GM21423 (cell line): Measurements from ENCODE around the gene PSMB8.
A peak's percentile ranks its signal among the peaks of the same experiment; 100 is the strongest.

Experiments used
- ATAC-seq: cut with Tn5 transposase; IDR thresholded peaks from one replicate; pipeline ENCODE4 v1.9.1; 2021; ENCODE audit warnings: mild to moderate bottlenecking, moderate library complexity; ENCODE audit not compliant: unreplicated experiment

Gene PSMB8

DNA sequence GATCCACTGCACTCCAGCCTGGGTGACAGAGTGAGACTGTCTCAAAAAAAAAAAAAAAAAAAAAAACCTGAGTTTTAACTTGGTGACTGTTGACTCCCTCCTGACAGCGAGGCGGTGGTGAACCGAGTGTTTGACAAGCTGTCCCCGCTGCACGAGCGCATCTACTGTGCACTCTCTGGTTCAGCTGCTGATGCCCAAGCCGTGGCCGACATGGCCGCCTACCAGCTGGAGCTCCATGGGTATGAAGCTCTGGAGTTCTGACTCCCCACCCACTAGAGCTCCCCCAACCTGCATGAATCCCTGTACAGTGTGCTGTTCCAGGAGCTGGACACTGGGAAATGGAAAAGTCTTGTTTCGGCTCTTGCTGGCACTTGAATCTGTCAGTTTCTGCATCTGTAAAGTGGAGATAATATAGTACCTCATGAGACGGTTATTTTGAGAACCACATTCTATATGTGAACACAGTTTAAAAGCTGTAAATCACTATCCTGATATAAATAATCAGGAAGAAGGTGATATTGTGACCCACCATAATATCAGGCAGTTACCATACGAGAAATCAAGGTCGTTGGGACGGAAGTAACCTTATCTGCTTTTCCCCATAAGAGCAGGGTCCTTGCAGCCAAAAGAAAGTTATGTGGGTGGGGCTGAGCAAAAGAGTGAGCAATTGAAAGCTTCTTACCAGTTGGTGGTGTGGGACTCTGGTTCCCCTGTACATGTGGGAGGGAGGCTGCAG, 13.5 kb upstream of the PSMB8 start:
- no peak for ATAC-seq

DNA sequence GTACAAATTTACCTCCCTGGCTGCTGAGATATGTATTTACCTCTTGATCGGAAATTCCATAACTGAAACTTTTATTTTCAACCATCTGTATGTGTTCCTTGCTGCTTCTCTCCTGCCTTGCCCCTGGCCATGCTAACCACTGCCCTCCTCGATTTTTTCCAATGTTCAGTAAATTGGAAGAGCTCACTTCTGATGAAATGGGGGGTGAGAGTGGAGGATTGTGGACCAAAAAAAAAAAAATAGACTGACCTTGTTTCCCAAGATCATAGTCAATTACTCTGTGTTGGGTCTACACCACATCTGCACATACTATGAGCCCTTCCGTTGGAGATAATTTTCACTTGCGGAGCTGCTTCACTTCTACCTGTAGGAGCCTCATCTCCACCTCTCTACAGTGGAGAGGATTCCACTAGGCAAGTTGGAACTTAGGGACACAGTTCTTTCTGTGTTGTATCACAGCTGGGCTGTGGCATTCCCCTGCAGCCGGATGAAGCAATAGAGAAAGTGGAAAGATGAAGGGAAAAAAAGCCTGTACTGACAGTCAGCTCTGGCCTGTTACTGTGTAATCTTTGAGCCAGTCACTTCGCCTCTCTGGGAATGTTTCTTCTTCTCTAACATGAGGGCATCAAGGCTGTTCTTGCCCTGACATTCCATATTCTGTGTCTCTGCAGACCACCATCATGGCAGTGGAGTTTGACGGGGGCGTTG, 11.8 kb upstream of the PSMB8 start:
- no peak for ATAC-seq

DNA sequence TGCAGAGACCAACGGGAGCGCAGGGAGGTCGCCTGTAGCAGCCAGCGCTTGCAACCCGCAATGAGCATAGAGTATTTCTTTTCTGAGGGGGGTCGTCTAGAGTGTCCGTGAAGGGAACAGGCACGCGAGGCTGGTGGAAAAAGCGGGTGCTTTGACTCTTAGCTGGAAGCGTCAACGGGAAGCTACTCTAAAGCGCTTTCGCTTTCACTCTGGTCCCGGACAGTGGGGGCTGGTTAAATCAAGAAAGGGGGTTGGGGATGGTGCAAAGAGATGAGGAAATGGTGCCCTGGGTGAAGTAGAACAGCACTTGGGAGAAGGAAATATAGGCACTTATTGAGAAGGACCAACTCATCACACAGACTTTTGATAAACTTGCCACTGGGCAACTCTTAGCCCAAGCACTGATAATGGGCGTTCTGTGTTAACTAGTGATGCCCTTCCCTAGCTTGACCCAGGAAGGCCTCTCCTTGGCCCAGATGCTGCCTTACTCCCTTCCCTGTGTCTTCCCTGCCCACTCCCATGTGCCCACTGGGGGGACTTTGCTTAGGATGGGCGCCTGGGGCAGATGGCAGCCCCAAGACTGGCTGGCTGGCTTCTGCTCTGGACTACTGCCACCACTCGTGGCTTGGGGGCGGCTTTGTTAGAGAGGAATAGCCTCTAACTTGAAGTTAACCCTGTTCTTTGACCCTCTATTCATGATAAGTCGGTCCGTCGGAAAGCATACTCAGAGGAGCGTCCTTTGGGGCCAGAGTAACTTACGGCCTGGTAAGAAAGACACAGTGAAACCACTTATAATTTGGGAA, 10.7 kb upstream of the PSMB8 start:
- peak; percentile 15 for ATAC-seq

DNA sequence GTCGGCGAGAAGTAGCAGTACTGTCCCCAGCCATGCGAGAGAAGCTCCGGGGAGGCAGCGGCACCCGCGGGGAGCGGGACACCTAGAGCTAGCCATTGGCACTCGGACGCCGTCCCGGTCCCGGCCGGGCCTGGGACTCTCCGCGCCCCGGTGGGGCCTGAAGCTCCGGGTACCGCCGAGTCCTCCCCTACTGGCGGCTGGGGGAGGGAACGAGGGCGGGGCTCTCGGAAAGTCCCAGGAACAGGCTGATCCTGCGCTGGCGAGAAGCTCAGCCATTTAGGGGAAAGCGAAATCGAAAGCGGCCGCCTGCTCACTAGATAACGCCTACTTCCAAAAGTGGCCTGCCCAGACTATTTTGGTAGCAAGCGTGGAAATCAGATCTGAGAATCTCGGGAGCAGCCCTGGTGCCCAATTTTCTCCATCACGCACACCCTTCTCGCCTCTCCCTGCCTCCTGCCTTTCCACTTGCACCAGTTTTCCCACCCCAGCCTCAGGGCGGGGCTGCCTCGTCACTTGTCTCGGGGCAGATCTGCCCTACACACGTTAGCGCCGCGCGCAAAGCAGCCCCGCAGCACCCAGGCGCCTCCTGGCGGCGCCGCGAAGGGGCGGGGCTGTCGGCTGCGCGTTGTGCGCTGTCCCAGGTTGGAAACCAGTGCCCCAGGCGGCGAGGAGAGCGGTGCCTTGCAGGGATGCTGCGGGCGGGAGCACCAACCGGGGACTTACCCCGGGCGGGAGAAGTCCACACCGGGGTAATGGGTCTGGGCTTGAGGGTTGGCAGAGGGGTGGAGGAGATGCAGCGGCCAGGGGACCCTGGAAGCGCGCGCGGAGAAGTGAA, 9.9 kb upstream of the PSMB8 start, which contains the start of the genes PSMB9 and TAP1:
TSS of gene PSMB9 (plus strand) at position 652 of the 835 bp plus-strand sequence. CDS start at position 690, 38 bp downstream.
TSS of gene TAP1 (minus strand) at position 164 of the 835 bp plus-strand sequence. CDS start at position 96, 68 bp downstream.
- peak; percentile 81 for ATAC-seq

- peak; percentile 16 for ATAC-seq
Measured at GRCh38 chr6:32852844-32853540, 9.1 kb upstream of the PSMB8 start.

DNA sequence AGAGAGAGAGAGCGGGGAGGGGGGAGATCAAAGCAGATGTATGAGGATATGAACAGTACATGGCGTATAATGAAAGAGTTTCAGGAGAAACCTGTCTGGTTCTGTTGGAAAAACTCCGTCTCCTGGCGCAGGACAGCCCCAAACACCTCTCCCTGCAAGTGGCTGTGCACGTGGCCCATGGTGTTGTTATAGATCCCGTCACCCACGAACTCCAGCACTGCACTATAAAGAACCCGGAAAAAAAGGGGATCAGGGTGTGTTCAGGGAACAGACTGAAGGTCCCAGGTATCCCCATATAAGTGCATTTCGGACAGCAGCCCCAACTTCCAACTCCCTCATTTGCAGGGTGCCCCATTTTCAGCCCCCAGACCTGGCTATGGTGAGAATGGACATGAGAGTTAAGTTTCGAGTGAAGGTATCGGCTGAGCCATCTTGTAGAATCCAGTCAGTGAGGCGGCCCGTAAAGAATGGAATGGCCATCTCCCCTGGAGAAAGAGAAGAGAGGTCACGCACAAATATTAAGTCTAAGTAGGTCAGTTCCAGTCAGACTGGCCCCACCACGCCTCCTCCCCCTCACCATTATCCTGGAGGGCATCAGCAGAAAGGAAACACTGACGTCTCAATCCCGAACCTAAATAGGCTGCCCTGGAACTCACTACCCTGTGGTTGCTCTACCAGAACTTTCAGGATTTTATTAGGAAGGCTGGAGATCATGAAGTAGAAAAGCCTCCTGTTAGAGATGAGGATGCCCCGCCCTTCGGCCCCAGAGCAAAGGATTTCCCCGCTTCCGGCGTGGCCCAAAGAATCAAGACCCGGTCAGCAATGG, 8.4 kb upstream of the PSMB8 start:
- no peak for ATAC-seq

- ATAC-seq, result no peak
Measured at GRCh38 chr6:32851025-32851424, 7.2 kb upstream of the PSMB8 start.

- ATAC-seq, result no peak
Measured at GRCh38 chr6:32849126-32849525, 5.3 kb upstream of the PSMB8 start.

GRCh38 chr6:32847795-32848194, 3.9 kb upstream of the PSMB8 start:
- no peak for ATAC-seq

- ATAC-seq, result no peak
Measured at GRCh38 chr6:32847004-32847403, 3.2 kb upstream of the PSMB8 start.

DNA sequence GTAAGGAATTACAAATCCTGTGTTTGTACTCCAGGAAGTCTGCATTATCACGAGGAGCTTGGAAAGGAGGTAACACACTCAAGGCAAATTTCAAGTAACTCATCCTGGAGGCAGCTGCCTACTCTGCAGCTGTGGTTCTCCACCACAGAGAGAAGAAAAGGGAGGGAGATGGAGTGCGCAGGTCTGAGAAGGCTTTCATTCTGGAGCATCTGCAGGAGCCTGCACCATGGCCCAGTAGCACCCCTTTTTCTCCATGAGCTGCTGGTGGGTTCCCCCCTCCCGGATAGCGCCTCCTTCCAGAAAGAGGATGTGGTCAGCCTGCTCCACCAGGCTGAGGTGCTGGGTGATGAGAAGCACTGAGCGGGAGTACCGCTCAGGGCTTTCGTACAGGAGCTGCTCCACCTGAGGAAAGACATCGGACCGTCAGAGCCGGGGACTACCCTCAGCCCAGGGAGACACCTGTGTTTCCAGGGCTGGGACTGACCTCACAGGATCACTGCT, 1.6 kb upstream of the PSMB8 start:
- ATAC-seq, result no peak

DNA sequence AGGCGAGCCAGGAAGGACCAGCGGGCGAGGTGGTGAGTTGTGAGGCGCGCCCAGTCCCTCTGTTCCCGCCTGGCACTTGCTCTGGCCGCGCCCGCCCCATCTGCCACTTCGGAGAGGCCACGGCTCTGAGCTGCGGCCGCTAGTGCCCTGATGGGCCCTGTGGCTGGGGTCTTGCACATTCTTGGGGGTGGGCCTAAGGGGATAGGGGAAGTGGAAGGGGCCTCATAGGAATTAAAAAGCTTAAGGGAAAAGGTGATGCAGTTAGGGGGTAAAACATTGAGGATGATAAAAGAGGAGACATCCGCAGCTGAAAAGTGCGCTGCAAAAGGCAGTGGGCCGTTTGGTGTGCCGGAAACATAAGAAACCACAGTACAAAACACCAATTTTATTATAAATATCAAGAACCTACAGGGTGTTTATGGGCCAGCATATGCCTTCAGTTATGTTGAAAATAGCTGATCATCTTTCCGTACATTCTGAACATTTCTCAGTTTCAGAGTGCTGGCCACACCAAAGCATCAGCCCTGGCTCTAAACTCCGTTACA, 1.1 kb upstream of the PSMB8 start:
- ATAC-seq, result no peak

DNA sequence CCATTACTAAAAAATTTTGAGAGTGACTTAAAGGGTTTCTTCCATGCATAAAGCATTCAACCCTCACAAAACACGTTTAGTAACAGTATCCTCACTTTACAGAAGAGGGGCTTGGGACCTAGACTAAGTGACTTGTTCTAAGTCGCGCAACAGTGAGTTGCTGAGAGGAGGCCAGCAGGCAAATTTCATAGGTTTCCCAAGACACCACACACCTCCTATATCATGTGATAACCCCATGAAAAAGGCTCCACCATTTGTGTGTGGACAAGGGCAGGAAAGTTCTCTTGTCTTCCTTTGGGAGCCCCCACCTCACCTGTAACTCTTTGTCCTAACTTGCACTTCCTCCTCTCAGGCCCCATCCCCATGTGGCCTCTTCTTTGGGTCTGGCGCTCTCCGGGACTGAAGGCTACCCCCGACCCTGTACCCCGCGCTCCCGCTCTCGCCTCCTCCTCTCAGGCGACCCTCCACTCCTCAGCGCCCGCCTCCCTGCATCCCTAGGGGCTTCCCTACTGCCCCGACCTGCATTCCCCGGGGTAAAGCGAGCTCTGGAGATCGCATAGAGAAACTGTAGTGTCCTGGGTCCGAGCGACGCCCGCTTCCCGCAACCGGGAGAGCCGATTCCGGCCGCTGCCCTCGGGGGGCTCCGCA, 392 bp downstream of the PSMB8 start:
- no peak for ATAC-seq

DNA sequence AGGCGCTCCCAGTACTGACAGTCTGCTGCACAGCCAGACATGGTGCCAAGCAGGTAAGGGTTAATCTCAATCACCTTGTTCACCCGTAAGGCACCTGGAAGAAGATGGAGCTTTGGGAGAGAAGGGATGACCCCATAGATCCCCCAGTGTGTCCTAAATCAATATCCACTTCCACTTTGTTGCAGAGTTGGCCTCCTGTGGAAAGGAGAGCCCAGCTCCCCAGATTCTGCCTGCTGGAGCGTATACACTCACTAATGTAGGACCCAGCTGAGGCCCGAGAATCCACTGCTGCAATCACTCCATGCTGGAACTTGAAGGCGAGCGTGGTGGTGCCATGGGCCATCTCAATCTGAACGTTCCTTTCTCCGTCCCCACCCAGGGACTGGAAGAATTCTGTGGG, 1.2 kb downstream of the PSMB8 start:
- no peak for ATAC-seq

GRCh38 chr6:32842021-32842650, 1.7 kb downstream of the PSMB8 start:
- no peak for ATAC-seq

GRCh38 chr6:32840604-32841246, 3.1 kb downstream of the PSMB8 start:
- no peak for ATAC-seq

- no peak for ATAC-seq
Measured at GRCh38 chr6:32839356-32839755, 4.5 kb downstream of the PSMB8 start.
